DMS53 treated with DMSO at 0.1 percent for 48 hours (cell line): Measurements from ENCODE around the gene NLRP8.
"Not testable (repeated sequence)": the region's sequence is repeated elsewhere in the genome, so short reads cannot be mapped to it uniquely, and the experiment has no call there.

ENCODE experiments used
- DNase-seq: peaks from one replicate; lab custom pipeline; 2025; ENCODE audit not compliant: unreplicated experiment; lab: John Stamatoyannopoulos, UW

The NLRP8 gene

GRCh38 chr19:55947532-55947931, at the start of gene NLRP8:
Gene NLRP8, plus strand, starts transcription at chr19:55947832.
- DNase-seq = no peak

DNA sequence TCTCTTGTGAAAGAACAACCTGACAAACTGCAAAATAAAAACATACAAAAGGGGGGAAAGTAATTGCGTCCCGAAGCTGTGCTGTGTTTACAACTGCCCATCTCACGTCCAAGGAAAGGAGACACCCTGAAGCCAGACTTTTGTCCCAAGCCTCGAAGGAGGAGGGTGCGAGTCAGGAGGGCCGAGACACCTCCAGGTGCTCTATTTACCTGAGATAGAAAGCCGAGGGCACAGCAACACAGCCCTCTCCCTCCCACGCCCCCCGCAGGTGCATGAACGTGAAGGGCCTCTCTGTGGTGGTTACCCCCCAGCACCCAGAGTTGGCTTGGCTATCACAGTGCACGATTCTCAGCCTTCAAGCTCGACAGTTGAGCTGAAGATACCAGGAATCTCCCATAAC, 48.7 kb upstream of the NLRP8 start:
- no peak for DNase-seq

DNA sequence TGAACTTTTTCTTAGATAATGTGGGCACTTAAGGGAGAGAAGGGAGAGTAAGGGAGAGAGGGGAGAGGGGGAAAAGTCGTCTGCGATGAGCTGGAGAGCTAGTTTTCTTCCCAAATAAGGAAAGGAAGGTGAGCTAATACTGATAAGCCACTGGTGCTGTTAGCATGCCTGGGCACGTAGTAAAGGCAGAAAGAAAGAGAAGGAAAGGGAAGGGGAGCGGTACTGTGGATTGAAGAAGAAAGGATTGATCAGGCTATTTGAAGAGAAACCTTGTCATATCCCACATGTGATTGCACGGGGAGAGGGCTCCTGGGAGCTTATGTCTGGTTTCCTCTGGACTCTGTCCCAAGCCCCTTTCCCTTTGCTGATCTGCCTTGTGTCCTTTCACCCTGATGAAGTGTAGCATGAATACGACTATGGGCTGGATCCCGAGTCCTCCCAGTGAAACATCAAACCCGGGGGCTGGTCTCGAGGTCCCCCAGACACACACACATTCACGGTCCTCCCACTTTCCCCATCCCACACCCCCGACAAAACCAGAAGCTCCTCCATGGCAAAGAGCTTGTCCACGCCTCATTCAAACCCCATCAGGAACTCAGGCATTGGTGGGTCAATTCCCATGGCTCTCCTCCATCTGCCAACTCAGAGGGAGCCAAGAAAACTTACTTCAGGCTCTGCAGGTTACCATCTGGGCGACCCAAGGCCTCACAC, 46.1 kb upstream of the NLRP8 start:
- DNase-seq = no peak

DNA sequence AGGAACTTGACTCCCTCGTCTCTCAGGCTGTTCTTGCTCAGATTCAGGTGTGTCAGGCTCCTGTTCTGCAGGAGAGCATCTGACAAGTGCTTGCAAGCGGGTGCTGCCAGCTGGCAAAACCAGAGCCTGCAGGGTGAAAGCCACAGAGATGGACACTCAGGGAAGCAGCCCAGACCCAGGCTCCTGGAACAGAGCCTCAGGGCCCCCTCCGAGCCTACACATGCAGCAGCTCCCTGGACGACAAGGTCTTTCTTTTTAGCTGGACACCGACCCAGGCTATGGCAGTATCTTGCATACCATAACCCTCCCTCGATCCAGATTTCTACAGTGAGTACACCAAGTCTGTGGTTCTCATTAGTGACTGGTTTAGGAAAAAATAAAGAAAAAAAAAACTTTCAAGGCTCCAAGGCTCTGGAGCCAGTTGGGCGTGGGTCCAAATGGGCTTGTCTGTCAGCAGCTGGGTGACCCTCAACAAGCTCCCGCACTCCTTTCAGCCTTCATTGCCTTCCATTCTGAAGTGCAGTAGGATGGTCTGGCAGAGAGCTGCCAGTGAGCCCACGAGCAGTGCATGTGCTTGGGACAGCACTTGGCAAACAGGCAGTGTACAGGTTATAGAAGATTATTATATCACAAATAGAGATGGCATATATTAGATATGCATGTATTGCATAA, 45.4 kb upstream of the NLRP8 start:
- no peak for DNase-seq

DNA sequence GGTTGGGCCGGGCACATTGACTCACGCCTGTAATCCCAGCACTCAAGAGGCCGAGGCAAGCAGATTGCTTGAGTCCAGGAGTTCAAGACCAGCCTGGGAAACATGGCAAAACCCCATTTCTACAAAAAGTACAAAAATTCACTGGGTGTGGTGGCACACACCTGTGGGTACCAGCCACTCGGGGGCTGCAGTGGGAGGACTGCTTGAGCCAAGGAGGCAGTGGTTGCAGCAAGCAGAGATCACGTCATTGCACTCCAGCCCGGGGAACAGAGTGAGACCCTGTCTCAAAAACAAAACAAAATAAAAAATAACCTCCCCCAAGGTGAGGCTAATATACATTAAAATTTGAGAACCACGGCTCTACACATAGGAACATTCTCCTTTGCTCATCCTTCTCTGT, 40.3 kb upstream of the NLRP8 start:
- no peak for DNase-seq

DNA sequence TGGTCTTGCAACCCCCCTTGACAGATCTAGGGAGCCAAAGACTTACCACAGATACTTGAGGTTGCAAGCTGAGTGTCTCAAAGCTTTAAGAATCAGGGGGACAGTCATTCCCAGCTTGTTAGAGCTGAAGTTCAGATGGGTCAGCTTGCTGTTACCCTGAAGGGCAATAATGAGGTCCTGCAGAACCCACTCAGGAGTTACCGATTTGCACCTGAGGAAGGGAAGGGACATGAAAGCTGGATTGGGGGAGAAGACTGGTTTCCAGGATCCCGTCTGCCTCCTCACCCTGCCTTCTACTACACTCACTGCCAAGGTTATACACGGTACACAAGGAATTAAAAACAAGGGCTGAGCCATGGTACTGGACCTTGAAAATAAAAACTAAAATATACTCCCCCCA, 39.9 kb upstream of the NLRP8 start:
- no peak for DNase-seq

DNA sequence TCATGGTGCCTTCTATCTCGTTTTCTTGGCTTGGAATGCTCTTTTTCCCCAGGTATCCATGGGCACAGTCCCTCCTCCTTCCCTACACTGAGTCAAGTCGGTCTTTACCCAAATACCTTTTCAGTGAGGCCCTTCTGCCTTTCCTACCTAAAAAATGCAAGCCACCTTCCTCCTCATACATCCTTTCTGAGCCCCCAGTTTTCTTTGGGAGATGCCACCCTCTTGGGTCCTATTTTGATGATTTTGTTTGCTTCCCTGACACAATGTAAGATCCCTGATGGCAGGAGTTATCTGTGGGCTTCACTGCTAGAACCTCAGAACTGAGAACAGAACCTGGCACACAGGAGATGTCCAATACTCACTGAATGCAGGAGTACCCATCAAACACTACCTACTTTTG, 37.8 kb upstream of the NLRP8 start:
- DNase-seq = no peak

- DNase-seq = no peak
Observed at GRCh38 chr19:55912916-55913315, 34.7 kb upstream of the NLRP8 start.

GRCh38 chr19:55913643-55914268, 33.9 kb upstream of the NLRP8 start:
- DNase-seq = no peak

DNA sequence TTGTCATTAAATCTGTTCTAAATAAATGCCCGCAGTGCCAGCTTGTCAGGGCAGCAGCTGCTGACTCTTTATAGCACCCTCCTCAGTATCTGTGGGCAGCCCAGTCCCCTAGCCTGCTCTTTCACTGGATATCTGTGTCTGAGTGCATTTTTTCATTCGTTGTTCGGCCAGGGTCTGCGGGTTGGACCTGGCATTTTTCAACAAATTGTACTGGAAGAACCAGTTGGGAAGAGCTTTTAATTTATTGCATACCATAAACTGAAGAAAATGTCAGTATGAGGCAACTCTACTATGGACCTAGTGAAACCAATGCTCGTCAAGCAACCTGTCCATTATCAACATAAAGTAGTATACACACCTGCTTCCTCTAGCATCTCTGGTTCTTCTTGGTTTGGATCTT, 24.1 kb upstream of the NLRP8 start:
- no peak for DNase-seq

- DNase-seq = no peak
Observed at GRCh38 chr19:55927991-55928390, 19.6 kb upstream of the NLRP8 start.

DNA sequence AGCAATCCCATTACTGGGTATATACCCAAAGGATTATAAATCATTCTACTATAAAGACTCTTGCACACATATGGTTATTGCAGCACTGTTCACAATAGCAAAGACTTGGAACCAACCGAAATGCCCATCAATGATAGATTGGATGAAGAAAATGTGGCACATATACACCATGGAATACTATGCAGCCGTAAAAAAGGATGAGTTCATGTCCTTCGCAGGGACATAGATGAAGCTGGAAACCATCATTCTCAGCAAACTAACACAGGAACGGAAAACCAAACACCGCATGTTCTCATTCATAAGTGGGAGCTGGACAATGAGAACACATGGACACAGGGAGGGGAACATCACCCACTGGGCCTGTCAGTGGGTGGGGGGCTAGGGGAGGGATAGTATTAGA, 18.4 kb upstream of the NLRP8 start:
- not testable (repeated sequence) for DNase-seq

DNA sequence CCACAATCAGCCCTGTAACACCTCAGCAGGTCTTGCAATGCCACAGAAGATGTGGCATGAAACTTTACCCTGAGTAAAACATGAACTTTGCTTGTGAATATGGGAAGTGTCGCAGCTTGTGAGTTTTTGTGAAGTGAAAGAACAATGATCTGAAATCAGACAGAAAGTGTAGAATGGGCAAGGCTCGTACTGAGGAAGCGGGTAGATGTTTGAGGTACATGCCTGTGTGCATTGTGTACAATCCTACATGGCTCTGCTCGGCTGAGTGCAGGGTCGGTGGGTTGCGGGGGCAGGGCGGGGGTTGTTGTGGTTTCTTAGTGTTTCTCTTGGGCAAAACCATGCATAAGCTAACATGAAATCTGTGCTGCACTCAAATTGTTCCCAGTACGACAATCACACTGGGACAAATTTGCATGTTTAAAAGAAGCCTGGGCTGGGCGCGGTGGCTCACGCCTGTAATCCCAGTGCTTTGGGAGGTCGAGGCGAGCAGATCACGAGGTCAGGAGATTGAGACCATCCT, 16.6 kb upstream of the NLRP8 start:
- no peak for DNase-seq

GRCh38 chr19:55931936-55932386, 15.7 kb upstream of the NLRP8 start, which contains the start of gene NLRP13:
Gene NLRP13, minus strand, starts transcription at chr19:55932336. Its CDS starts 25 bp downstream, at chr19:55932311.
- DNase-seq = no peak

DNA sequence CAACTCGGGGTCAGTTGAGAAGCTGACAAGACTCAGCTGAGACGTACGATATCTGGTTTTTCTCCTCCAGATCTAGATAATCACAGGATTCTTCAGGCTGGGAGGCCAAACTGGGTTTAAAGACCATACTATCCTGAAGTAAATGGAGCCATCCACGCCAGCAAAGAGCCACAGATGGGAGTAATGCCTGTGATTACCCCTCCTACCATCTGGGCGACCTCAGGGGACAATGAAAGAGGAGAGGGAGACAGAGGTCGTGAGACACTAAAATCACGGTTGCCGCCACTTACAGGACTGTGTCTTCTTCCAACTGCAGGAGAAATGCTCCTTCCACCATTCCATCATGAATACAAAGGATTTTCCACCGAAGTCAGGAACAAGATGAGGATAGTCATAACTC, 12.4 kb upstream of the NLRP8 start:
- no peak for DNase-seq

DNA sequence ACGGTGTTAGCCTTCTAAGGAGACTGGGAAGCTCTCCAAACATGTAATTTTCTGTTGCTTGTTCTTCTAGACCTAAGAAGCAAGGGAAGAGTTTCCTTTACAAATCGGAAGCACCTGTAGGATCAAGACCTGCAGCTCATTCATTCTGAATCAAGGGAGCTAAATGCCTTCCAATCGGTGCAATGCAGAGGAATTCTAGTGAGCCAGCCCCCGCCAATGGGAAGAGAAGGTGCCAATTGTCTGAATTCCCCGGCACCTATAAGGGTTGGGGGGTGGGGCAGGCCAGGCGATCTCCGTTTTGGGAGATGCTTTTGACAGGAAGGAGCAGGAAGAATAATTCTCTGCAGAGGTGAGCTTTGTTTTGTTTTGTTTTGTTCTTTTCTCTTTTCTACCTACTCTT, 8.4 kb upstream of the NLRP8 start:
- no peak for DNase-seq

DNA sequence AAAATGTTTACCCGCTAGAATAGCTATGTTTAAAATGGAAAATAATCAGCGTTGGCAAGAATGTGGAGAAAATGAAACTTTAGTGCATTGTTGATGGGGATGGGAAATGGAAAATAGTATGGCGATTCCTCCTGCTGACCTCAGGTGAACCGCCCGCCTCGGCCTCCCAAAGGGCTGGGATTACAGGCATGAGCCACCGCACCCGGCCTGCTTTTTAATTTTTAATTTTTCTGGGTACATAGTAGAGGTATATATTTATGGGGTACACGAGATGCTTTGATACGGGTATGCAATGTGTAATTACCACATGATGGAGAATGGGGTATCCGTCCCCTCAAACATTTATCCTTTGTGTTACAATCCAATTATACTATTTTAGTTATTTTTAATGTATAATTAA, 7.3 kb upstream of the NLRP8 start:
- DNase-seq = no peak

DNA sequence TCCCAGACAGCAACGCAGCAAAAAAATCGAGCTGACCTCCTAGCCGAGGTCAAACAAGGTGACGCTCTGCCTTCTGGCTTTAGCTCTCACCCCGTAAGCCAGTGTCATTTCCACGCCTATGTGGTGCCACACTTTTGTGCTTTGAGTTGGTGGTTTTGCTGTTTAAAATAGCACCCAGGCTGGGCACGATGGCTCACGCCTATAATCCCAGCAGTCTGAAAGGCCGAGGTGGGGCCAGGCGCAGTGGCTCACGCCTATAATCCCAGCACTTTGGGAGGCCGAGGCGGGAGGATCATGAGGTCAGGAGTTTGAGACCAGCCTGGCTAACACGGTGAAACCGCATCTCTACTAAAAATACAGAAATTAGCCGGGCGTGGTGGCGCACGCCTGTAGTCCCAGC, 2.9 kb downstream of the NLRP8 start:
- not testable (repeated sequence) for DNase-seq

GRCh38 chr19:55956431-55956830, 8.8 kb downstream of the NLRP8 start:
- no peak for DNase-seq

DNA sequence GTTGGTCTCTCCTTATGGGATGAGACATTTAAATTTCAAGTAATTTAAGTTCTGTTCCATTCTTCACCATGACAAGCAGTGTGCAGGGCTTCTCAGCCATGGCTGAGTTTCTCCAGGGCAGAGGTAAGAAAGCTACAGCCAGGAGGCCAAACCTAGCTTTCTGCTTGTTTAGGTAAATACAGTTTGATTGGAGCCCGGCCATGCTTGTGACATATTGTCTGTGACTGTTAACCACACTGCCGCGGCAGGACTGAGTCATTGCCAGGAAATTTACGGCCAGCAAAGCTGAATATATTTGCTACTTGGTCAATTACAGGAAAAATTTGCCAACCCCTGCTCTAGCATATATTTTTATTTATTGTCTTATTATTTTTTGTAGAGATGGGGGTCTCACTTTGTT, 10.7 kb downstream of the NLRP8 start:
- DNase-seq = no peak

DNA sequence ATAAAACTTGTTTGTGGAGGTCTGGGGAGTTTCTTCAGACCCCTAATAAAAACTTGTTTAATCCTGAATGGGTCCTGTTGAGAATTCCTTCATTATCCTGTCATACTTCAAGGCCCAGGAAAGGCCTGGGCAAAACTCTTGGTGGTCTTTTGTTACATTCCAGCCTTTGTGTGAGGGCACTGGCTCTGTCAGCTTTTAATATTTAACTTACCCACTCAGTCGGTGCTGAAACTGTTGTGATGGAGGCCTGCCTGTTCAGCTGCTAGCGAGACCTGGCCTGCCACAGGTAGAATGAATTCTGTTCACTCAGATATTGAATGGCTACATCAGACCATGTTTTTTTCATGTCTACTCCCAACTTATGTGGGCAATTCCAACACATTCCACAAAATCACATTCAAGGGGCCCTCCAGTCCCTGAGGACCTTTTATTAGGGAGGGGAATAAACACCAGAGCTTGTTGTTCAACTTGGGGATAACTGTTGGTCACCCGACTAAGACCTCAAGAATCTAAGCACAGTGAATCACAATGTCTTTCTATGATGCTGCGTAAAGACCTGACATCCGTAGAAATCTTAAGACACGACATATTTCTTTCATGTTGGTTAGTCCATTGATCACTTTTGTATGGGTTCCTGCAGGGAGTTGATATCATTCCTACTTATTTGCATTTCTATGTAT, 12.5 kb downstream of the NLRP8 start:
- DNase-seq = no peak
